ENCODE results near the gene MCF2L.

GRCh38 chr13:112971288-112971643, 2.3 kb downstream of the MCF2L start:
- TF ChIP-seq CTCF (optimal IDR thresholded peaks at IDR 0.05 in 1 of 3, IDR thresholded peaks at IDR 0.05 in 1 of 3, conservative IDR thresholded peaks at IDR 0.05 in 1 of 3; ENCODE audit: extremely low read depth in 1 of 3, insufficient read depth in 2 of 3, low read length in 3 of 3) (no peak), EZH2 (IDR thresholded peaks at IDR 0.05; ENCODE audit: low read length) (no peak)

Data from keratinocyte (primary cell).